ENCODE data around the gene SOBP. TPM values are rescaled to one million over a fixed set of nuclear protein-coding genes. Genes with fewer than 3 reads are reported as not detected.

SOBP gene
- total and polyA plus RNA-seq, 2 donors (not counting 1 experiment from before 2014, with no cell fraction given): 0.82 to 1.5 TPM

GRCh38 chr6:107488174-107488874, 1.6 kb upstream of the SOBP start:
- peak; percentile 44 for DNase-seq
- peaks cover 32% of the 10 kb centered on the region for H3K4me1 Mint-ChIP-seq
- peak overlapping the region; percentile 57 for H3K27ac Mint-ChIP-seq
- Histone ChIP-seq H3K27ac (ENCODE audit: low read length in 2 of 2) (no peak overlapping the region), H2AFZ (ENCODE audit: insufficient read depth, low read depth, low read length, poor library complexity, severe bottlenecking) (peak overlapping the region; percentile 80), H3K79me2 (ENCODE audit: control insufficient read depth, insufficient read depth, low read length) (no peaks in the 10 kb centered on the region), H3K9me3 (ENCODE audit: control extremely low read depth in 1 of 3, control insufficient read depth in 2 of 3, insufficient read depth in 1 of 3, low read length in 2 of 3) (peaks cover 0 to 9% (median 0%) of the 10 kb centered on the region in 3 donors), H3K4me3 (ENCODE audit: control extremely low read depth in 1 of 5, extremely low read depth in 1 of 5, insufficient read depth in 1 of 5, low read depth in 2 of 5, low read length in 4 of 5) (peak overlapping the region; percentile 35 to 78 (median 75)), H3K36me3 (replicated peaks in 1 of 2; ENCODE audit: control extremely low read depth in 1 of 2, control insufficient read depth in 1 of 2, extremely low read depth in 1 of 2, insufficient read depth in 2 of 2, low read length in 1 of 2) (no peaks in the 10 kb centered on the region), H4K20me1 (ENCODE audit: control insufficient read depth, insufficient read depth, low read length, poor library complexity, severe bottlenecking) (no peaks in the 10 kb centered on the region), H3K27me3 (replicated peaks in 1 of 4; ENCODE audit: control extremely low read depth in 1 of 4, control insufficient read depth in 3 of 4, insufficient read depth in 4 of 4, low read length in 3 of 4) (peaks cover 4 to 58% (median 46%) of the 10 kb centered on the region in 4 experiments), H3K4me1 (ENCODE audit: control insufficient read depth in 2 of 2, insufficient read depth in 2 of 2, low read length in 2 of 2) (peaks cover 33 to 40% of the 10 kb centered on the region in 2 donors), H3K4me2 (replicated peaks; ENCODE audit: low read depth, low read length, poor library complexity, severe bottlenecking) (peak overlapping the region; percentile 92), H3K9ac (ENCODE audit: low read length) (peak overlapping the region; percentile 71)
- no peak for TF ChIP-seq EZH2 (IDR thresholded peaks at IDR 0.05; ENCODE audit: borderline replicate concordance, insufficient read depth, low read depth, low read length, poor library complexity, severe bottlenecking)
- TF ChIP-seq CTCF (IDR thresholded peaks at IDR 0.05): no peak
- WGBS (ENCODE audit: insufficient coverage): 11% methylated on average over 14 of the region's 27 CpGs
- ChIA-PET CTCF (interaction anchor here (0.8 to 2.8 kb wide), 9 partner anchors 13 to 186 kb away, joined by 3 to 10 read pairs (median 5); partner anchors contain the start of gene PDSS2), POLR2A (interaction anchor here (0.6 to 2.2 kb wide), 3 partner anchors 29 to 455 kb away, joined by 3 to 12 read pairs (median 9); partner anchors contain the start of gene PDSS2)
- H3K4me3 Mint-ChIP-seq: peak overlapping the region; percentile 93
- no peak for ATAC-seq (ENCODE audit: low read depth)
- intact Hi-C loops (cut with micrococcal nuclease): loop anchor here (5.0 kb wide), 2 partner anchors 169 to 371 kb away; partner anchors contain the start of gene BEND3
- H3K27me3 Mint-ChIP-seq: peaks cover 39% of the 10 kb centered on the region
- no peaks in the 10 kb centered on the region for H3K9me3 Mint-ChIP-seq (ENCODE audit: insufficient read depth)
